Measurements from ENCODE around the gene KIF21B.

GRCh38 chr1:201059871-201060555 lies 36.5 kb upstream of the KIF21B start:
- TF ChIP-seq CTCF (IDR thresholded peaks at IDR 0.05) (no peak), POLR2A (IDR thresholded peaks at IDR 0.05) (no peak)
